ENCODE results near the gene TMEM175.

The TMEM175 gene

DNA sequence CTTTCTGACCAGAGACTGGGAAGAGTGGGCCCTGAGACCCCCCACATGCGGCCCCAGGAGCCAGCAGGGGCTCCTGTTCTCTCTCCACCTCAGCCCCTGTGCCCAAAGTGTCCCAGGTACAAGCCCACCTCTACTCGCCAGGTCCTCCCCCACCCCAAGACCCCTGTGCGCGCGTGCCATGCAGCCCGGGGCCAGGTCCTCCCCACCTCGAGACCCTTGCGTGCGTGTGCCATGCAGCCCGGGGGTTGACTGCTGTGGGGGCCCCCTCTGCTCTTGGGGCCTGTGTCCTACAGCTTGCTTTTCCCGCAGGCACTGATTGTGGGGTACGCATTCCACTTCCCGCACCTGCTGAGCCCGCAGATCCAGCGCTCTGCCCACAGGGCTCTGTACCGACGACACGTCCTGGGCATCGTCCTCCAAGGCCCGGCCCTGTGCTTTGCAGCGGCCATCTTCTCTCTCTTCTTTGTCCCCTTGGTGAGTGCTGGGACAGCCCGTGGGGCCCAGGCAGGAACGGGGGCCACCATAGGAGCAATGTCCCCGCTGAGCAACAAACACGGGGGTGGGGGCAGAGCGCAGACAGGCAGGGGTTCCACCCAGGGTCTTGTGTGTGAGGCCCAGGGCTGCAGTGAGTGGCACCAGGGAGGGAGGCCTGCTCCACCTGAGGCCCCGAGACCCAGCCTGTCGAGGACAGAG, 20.8 kb downstream of the TMEM175 start:
- no peak overlapping the region for H3K4me3 ChIP-seq (ENCODE audit: low read length)
- H3K4me1 ChIP-seq (ENCODE audit: low read length), result no peaks in the 10 kb centered on the region
- H3K4me2 ChIP-seq (ENCODE audit: low read length), result no peak overlapping the region
- no peak overlapping the region for H3K9ac ChIP-seq (ENCODE audit: low read length)
- H2AFZ ChIP-seq (ENCODE audit: low read depth, low read length), result no peak overlapping the region
- H4K20me1 ChIP-seq (ENCODE audit: insufficient read depth, low read length), result no peaks in the 10 kb centered on the region
- no peaks in the 10 kb centered on the region for H3K36me3 ChIP-seq (replicated peaks; ENCODE audit: low read depth, low read length)
- H3K79me2 ChIP-seq (ENCODE audit: low read length), result no peaks in the 10 kb centered on the region
- no peaks in the 10 kb centered on the region for H3K9me3 ChIP-seq (ENCODE audit: insufficient read depth, low read length)
- no peak overlapping the region for H3K27ac ChIP-seq (ENCODE audit: low read length)
- TF ChIP-seq EZH2phosphoT487 (IDR thresholded peaks at IDR 0.05; ENCODE audit: low read depth), result no peak
- TF ChIP-seq, protein P1, sequence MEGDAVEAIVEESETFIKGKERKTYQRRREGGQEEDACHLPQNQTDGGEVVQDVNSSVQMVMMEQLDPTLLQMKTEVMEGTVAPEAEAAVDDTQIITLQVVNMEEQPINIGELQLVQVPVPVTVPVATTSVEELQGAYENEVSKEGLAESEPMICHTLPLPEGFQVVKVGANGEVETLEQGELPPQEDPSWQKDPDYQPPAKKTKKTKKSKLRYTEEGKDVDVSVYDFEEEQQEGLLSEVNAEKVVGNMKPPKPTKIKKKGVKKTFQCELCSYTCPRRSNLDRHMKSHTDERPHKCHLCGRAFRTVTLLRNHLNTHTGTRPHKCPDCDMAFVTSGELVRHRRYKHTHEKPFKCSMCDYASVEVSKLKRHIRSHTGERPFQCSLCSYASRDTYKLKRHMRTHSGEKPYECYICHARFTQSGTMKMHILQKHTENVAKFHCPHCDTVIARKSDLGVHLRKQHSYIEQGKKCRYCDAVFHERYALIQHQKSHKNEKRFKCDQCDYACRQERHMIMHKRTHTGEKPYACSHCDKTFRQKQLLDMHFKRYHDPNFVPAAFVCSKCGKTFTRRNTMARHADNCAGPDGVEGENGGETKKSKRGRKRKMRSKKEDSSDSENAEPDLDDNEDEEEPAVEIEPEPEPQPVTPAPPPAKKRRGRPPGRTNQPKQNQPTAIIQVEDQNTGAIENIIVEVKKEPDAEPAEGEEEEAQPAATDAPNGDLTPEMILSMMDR (IDR thresholded peaks at IDR 0.05; ENCODE audit: low read depth, low read length), result no peak
- no peaks in the 10 kb centered on the region for H3K27me3 ChIP-seq (ENCODE audit: low read depth, low read length)

DNA sequence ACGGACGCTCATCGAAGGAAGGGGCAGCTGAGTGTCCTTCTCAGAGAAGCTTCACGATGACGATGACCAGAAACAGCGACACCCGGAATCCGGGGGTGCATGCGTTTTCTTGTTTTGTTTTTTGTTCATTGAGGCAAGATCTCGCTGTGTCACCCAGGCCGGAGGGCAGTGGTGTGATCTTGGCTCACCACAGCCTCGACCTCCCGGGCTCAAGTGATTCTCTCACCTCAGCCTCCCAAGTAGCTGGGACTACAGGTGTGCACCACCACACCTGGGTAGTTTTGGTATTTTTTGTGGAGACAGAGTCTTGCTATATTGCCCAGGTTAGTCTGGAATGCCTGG, 21.3 kb downstream of the TMEM175 start:
- H3K36me3 ChIP-seq (replicated peaks; ENCODE audit: low read depth, low read length), result no peaks in the 10 kb centered on the region
- no peak overlapping the region for H3K9ac ChIP-seq (ENCODE audit: low read length)
- no peaks in the 10 kb centered on the region for H3K4me1 ChIP-seq (ENCODE audit: low read length)
- no peaks in the 10 kb centered on the region for H3K9me3 ChIP-seq (ENCODE audit: insufficient read depth, low read length)
- no peaks in the 10 kb centered on the region for H3K27me3 ChIP-seq (ENCODE audit: low read depth, low read length)
- H3K27ac ChIP-seq (ENCODE audit: low read length), result no peak overlapping the region
- TF ChIP-seq, protein P1 (IDR thresholded peaks at IDR 0.05; ENCODE audit: low read depth, low read length), result no peak
- TF ChIP-seq EZH2phosphoT487 (IDR thresholded peaks at IDR 0.05; ENCODE audit: low read depth), result no peak
- no peaks in the 10 kb centered on the region for H3K79me2 ChIP-seq (ENCODE audit: low read length)
- H3K4me2 ChIP-seq (ENCODE audit: low read length), result no peak overlapping the region
- no peaks in the 10 kb centered on the region for H4K20me1 ChIP-seq (ENCODE audit: insufficient read depth, low read length)
- H3K4me3 ChIP-seq (ENCODE audit: low read length), result no peak overlapping the region
- no peak overlapping the region for H2AFZ ChIP-seq (ENCODE audit: low read depth, low read length)

DNA sequence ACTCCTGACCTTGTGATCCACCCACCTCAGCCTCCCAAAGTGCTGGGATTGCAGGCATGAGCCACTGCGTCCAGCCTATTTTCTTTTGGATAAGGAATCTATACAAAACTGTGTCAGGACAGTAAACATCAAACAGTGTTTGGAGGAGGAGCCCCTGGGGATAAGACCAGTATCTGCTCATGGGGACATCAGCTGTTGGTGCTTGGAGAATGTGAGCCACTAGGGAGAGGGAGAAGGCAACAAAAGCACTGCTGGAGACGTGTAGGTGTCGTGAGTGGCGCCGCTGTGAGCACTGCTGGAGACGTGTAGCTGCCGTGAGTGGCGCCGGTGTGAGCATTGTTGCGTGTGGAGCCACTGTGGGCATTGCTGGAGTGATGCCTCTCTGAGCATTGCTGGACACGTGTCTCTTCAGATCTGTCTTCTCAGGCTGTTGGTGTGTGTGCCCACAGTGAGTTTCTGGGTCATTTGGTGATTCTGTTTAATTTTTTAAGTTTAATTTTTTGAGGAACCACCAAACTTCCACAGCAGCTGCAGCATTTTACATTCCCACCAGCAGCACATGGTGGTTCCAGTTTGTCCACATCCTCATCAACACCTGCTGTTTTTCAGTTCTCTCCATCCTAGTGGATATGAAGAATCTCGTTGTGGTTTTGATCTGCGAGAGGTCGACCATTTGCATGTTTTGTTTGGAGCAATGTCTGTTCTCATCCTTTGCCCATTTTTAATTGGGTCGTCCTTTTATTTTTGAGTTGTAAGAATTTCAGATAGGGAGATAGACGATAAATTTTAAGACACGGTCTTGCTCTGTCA, 22.2 kb downstream of the TMEM175 start:
- no peaks in the 10 kb centered on the region for H3K4me1 ChIP-seq (ENCODE audit: low read length)
- H3K27me3 ChIP-seq (ENCODE audit: low read depth, low read length), result no peaks in the 10 kb centered on the region
- H3K36me3 ChIP-seq (replicated peaks; ENCODE audit: low read depth, low read length), result no peaks in the 10 kb centered on the region
- H2AFZ ChIP-seq (ENCODE audit: low read depth, low read length), result no peak overlapping the region
- no peak overlapping the region for H3K4me2 ChIP-seq (ENCODE audit: low read length)
- H3K9me3 ChIP-seq (ENCODE audit: insufficient read depth, low read length), result no peaks in the 10 kb centered on the region
- H3K27ac ChIP-seq (ENCODE audit: low read length), result no peak overlapping the region
- H3K79me2 ChIP-seq (ENCODE audit: low read length), result no peaks in the 10 kb centered on the region
- no peak for TF ChIP-seq EZH2phosphoT487 (IDR thresholded peaks at IDR 0.05; ENCODE audit: low read depth)
- TF ChIP-seq, protein P1 (IDR thresholded peaks at IDR 0.05; ENCODE audit: low read depth, low read length), result no peak
- no peaks in the 10 kb centered on the region for H4K20me1 ChIP-seq (ENCODE audit: insufficient read depth, low read length)
- no peak overlapping the region for H3K9ac ChIP-seq (ENCODE audit: low read length)
- no peak overlapping the region for H3K4me3 ChIP-seq (ENCODE audit: low read length)

DNA sequence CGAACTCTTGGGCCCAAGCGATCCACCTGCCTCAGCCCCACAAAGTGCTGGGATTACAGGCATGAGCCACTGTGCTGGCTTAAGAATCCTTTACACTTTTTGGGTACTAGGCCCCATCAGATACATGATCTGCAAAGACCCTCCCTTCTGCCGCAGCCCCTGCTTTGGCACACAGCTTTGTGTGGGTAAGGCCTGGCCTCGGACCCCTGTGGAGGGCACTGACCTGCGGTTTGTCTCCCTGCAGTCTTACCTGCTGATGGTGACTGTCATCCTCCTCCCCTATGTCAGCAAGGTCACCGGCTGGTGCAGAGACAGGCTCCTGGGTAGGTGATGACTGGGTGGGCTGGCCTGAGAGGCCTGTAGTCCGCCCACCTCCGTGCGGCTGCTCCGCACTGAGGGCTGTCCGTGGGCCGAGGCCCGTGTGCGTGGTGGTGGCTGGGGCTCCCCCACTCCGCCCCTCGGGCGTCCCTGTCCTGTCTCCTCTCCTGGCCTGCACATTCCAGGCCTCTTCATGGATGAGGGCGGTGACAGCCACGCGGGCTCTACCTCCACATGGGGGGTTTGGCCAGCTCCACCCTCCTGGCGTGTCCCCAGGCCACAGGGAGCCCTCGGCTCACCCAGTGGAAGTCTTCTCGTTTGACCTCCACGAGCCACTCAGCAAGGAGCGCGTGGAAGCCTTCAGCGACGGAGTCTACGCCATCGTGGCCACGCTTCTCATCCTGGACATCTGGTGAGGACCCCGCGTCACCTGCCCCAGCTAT, 23.1 kb downstream of the TMEM175 start:
- no peaks in the 10 kb centered on the region for H4K20me1 ChIP-seq (ENCODE audit: insufficient read depth, low read length)
- no peaks in the 10 kb centered on the region for H3K79me2 ChIP-seq (ENCODE audit: low read length)
- H3K4me3 ChIP-seq (ENCODE audit: low read length), result no peak overlapping the region
- H3K27ac ChIP-seq (ENCODE audit: low read length), result no peak overlapping the region
- H3K27me3 ChIP-seq (ENCODE audit: low read depth, low read length), result no peaks in the 10 kb centered on the region
- H3K36me3 ChIP-seq (replicated peaks; ENCODE audit: low read depth, low read length), result no peaks in the 10 kb centered on the region
- no peak overlapping the region for H3K9ac ChIP-seq (ENCODE audit: low read length)
- TF ChIP-seq, protein P1 (IDR thresholded peaks at IDR 0.05; ENCODE audit: low read depth, low read length), result no peak
- TF ChIP-seq EZH2phosphoT487 (IDR thresholded peaks at IDR 0.05; ENCODE audit: low read depth), result no peak
- no peaks in the 10 kb centered on the region for H3K9me3 ChIP-seq (ENCODE audit: insufficient read depth, low read length)
- no peaks in the 10 kb centered on the region for H3K4me1 ChIP-seq (ENCODE audit: low read length)
- H3K4me2 ChIP-seq (ENCODE audit: low read length), result no peak overlapping the region
- no peak overlapping the region for H2AFZ ChIP-seq (ENCODE audit: low read depth, low read length)
